Prostate gland (tissue), 2 donors: ENCODE results near the gene GYG1. TPM values are rescaled to one million over a fixed set of nuclear protein-coding genes. Genes with fewer than 3 reads are reported as not detected.

ENCODE experiments used
- DNase-seq: peaks from one replicate; pipeline ENCODE4 v3.0.0-alpha.2; 2019; ENCODE audit warnings: low spot score
- H3K27ac ChIP-seq, 2 donors: fragments of 200-600 bp; sonication (generic); 2 replicates each; pipeline ENCODE4 v1.5.1; 2017 to 2019
- H3K27me3 ChIP-seq: fragments of 200-600 bp; sonication (generic); replicated peaks from 2 replicates; pipeline ENCODE4 v1.5.1; 2019; ENCODE audit not compliant: insufficient read depth
- H3K36me3 ChIP-seq, 2 donors: fragments of 200-600 bp; sonication (generic); 1 replicate in 1 of 2; 2 replicates in 1 of 2; pipeline versions ENCODE4 v1.5.1 to v1.8.1; 2017 to 2019
- H3K4me1 ChIP-seq: fragments of 200-600 bp; sonication (generic); replicated peaks from 2 replicates; pipeline ENCODE4 v1.5.1; 2019
- H3K4me3 ChIP-seq, 2 donors: fragments of 200-600 bp; sonication (generic); 2 replicates each; pipeline ENCODE4 v1.5.1; 2017 to 2019
- H3K9me3 ChIP-seq: fragments of 200-600 bp; sonication (generic); 2 replicates; pipeline ENCODE4 v1.5.1; 2017
- POLR2A ChIP-seq: fragments of 450-650 bp; IDR thresholded peaks from one replicate; pipeline ENCODE4 v1.6.1; 2016; ENCODE audit warnings: antibody characterized with exemption, mild to moderate bottlenecking
- POLR2AphosphoS5 ChIP-seq: sonication (generic); formaldehyde crosslinking; IDR thresholded peaks from one replicate; pipeline ENCODE4 v1.6.1; 2017; ENCODE audit warnings: antibody characterized with exemption
- WGBS: methylation state at CpG from one replicate; pipeline ENCODE4 v1.1.5; 2018; 5-methylcytosine and 5-hydroxymethylcytosine counted together
- intact Hi-C: fragments of 100-400 bp; cut with DNase I; formaldehyde crosslinking; loops from one replicate; pipeline ENCODE4 v1.14.2; 2022
- total RNA-seq, 2 donors: library from RNA; depleted of rRNA; stranded (reverse); fragments of >200 nt; gene quantifications; one replicate each; pipeline ENCODE4 v1.1.0, GENCODE V29; 2016
- TF ChIP-seq, protein P1 (sequence below), 4 experiments: fragments of 200-600 bp in 2 of 4; fragments of 450-650 bp in 2 of 4; sonication (generic) in 2 of 4; IDR thresholded peaks; 1 replicate in 3 of 4; 2 replicates in 1 of 4; pipeline ENCODE4 v1.5.1; 2016 to 2019; ENCODE audit warnings: antibody characterized with exemption in 4 of 4, mild to moderate bottlenecking in 2 of 4, moderate library complexity in 2 of 4

GYG1 gene
- total RNA-seq, 2 donors from 2014 or later: 37.4 to 69.5 TPM

DNA sequence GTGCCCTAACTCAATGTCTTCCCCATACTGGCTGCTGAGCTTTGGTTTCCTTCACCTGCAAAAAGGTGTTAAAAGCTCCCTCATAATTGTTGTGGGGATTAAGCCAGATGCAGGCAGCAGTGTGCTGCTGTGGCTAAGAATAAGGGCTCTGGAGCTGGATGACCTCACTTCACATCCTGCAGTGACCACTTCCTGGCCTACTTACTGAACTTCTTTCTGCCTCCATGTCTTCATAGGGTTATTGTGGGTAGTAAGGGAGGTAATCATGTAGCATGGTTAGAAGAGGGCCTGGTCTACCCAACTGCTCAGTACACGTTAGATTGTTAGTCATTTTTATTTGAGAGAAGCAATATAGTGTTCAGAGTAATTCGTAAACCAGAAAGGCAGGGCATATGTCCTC, 18.4 kb downstream of the GYG1 start:
- no peak overlapping the region for H3K27ac ChIP-seq
- 96% methylated on average over 2 of the region's 2 CpGs for WGBS
- no peak overlapping the region for H3K4me3 ChIP-seq
- H3K27me3 ChIP-seq: no peaks in the 10 kb centered on the region
- no peak for TF ChIP-seq POLR2A
- TF ChIP-seq POLR2AphosphoS5: no peak
- TF ChIP-seq, protein P1, sequence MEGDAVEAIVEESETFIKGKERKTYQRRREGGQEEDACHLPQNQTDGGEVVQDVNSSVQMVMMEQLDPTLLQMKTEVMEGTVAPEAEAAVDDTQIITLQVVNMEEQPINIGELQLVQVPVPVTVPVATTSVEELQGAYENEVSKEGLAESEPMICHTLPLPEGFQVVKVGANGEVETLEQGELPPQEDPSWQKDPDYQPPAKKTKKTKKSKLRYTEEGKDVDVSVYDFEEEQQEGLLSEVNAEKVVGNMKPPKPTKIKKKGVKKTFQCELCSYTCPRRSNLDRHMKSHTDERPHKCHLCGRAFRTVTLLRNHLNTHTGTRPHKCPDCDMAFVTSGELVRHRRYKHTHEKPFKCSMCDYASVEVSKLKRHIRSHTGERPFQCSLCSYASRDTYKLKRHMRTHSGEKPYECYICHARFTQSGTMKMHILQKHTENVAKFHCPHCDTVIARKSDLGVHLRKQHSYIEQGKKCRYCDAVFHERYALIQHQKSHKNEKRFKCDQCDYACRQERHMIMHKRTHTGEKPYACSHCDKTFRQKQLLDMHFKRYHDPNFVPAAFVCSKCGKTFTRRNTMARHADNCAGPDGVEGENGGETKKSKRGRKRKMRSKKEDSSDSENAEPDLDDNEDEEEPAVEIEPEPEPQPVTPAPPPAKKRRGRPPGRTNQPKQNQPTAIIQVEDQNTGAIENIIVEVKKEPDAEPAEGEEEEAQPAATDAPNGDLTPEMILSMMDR (IDR thresholded peaks at IDR 0.05): no peak
- no peak for DNase-seq
- no peaks in the 10 kb centered on the region for H3K9me3 ChIP-seq
- no peaks in the 10 kb centered on the region for H3K4me1 ChIP-seq
- H3K36me3 ChIP-seq: peaks cover 0 to 4% of the 10 kb centered on the region in 2 donors
- intact Hi-C loops: loop anchor here (5.0 to 10.0 kb wide), 2 partner anchors 52 to 75 kb away; partner anchors contain the start of gene HLTF

- TF ChIP-seq, protein P1 (IDR thresholded peaks at IDR 0.05): no peak
Measured at GRCh38 chr3:149010504-149010951, 19.2 kb downstream of the GYG1 start.

GRCh38 chr3:149010966-149011365, 19.6 kb downstream of the GYG1 start:
- Histone ChIP-seq H3K27ac (no peak overlapping the region), H3K9me3 (no peaks in the 10 kb centered on the region), H3K27me3 (no peaks in the 10 kb centered on the region), H3K36me3 (peaks cover 0 to 4% of the 10 kb centered on the region in 2 donors), H3K4me3 (no peak overlapping the region), H3K4me1 (no peaks in the 10 kb centered on the region)
- no peak for DNase-seq
- intact Hi-C loops: loop anchor here (5.0 to 10.0 kb wide), 2 partner anchors 54 to 74 kb away; partner anchors contain the start of gene HLTF
- WGBS: 38% methylated on average over 2 of the region's 2 CpGs
- TF ChIP-seq, protein P1 (IDR thresholded peaks at IDR 0.05): no peak
- no peak for TF ChIP-seq POLR2AphosphoS5
- no peak for TF ChIP-seq POLR2A

More at GRCh38 chr3:149010504-149010951, 19.2 kb downstream of the GYG1 start:
- intact Hi-C loops: loop anchor here (5.0 to 10.0 kb wide), 2 partner anchors 53 to 74 kb away; partner anchors contain the start of gene HLTF
- peaks cover 0 to 4% of the 10 kb centered on the region in 2 donors for H3K36me3 ChIP-seq
- H3K4me3 ChIP-seq: no peak overlapping the region
- DNase-seq: no peak
- H3K27me3 ChIP-seq: no peaks in the 10 kb centered on the region
- no peak overlapping the region for H3K27ac ChIP-seq
- 55% methylated on average over 6 of the region's 6 CpGs for WGBS
- H3K9me3 ChIP-seq: no peaks in the 10 kb centered on the region
- H3K4me1 ChIP-seq: no peaks in the 10 kb centered on the region

DNA sequence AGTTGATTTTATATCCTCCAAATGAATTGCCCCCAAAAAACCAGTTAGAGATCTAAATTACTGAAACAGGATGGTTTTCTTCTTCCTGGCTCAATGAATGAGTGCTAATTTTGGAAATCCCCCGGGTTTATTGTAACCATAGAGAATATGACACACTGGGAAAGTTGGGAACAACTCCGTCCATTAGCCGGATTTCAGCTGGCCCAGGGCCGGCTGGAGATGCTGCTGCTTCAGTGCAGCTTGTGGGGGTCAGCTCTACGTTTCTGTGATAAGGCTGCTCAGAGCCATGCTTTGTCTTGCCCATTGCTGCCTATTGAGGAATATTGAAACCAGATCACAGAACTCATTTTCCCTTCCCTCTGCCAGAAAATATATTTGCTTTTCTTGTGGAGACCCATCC, 20.3 kb downstream of the GYG1 start:
- Histone ChIP-seq H3K27ac (no peak overlapping the region), H3K27me3 (no peaks in the 10 kb centered on the region), H3K4me1 (no peaks in the 10 kb centered on the region), H3K36me3 (peaks cover 0 to 4% of the 10 kb centered on the region in 2 donors), H3K9me3 (no peaks in the 10 kb centered on the region), H3K4me3 (no peak overlapping the region)
- intact Hi-C loops: loop anchor here (5.0 to 10.0 kb wide), 2 partner anchors 54 to 73 kb away; partner anchors contain the start of gene HLTF
- no peak for DNase-seq
- TF ChIP-seq POLR2AphosphoS5: no peak
- no peak for TF ChIP-seq POLR2A
- TF ChIP-seq, protein P1 (IDR thresholded peaks at IDR 0.05): no peak
- 60% methylated on average over 5 of the region's 5 CpGs for WGBS

GRCh38 chr3:149013726-149014125, 22.4 kb downstream of the GYG1 start:
- Histone ChIP-seq H3K27ac (no peak overlapping the region), H3K4me3 (no peak overlapping the region), H3K9me3 (no peaks in the 10 kb centered on the region), H3K36me3 (peaks cover 0 to 4% of the 10 kb centered on the region in 2 donors), H3K4me1 (no peaks in the 10 kb centered on the region), H3K27me3 (no peaks in the 10 kb centered on the region)
- no peak for DNase-seq
- intact Hi-C loops: loop anchor here (5.0 to 10.0 kb wide), 2 partner anchors 56 to 71 kb away; partner anchors contain the start of gene HLTF
- 84% methylated on average over 6 of the region's 6 CpGs for WGBS
- TF ChIP-seq POLR2AphosphoS5 (no peak), POLR2A (no peak)
- TF ChIP-seq, protein P1 (IDR thresholded peaks at IDR 0.05): no peak
